ENCODE measurements around the gene BARX2.

- TF ChIP-seq CTCF (conservative IDR thresholded peaks at IDR 0.05; ENCODE audit: low read depth, low read length), result no peak
- TF ChIP-seq EZH2 (IDR thresholded peaks at IDR 0.05; ENCODE audit: low read length, unreplicated experiment), result no peak
These were observed 2.8 kb upstream of the BARX2 start for GRCh38 chr11:129372609-129373488.

Data from PC-3 (cell line).